SK-N-SH (cell line): ENCODE results near the gene SPATA33. TPM values are rescaled to one million over a fixed set of nuclear protein-coding genes. Genes with fewer than 3 reads are reported as not detected.

ENCODE experiments used
- CTCF ChIA-PET: fragments of 300-600, 350-600 bp; formaldehyde crosslinking; extraction: SDS; loops from one replicate; lab custom pipeline; 2021; lab: Yijun Ruan, JAX
- POLR2A ChIA-PET: fragments of 350-600 bp; sonication (Branson Sonifier 250); formaldehyde crosslinking; extraction: SDS; loops from one replicate; lab custom pipeline; 2020; ENCODE audit warnings: antibody characterized with exemption, inconsistent platforms; lab: Yijun Ruan, JAX
- DNase-seq: peaks from one replicate; pipeline ENCODE4 v3.0.0; 2012
- H2AFZ ChIP-seq: fragments of 200-600 bp; sonication (generic); 2 replicates; pipeline ENCODE4 v1.8.1; 2016; ENCODE audit warnings: antibody characterized with exemption, mild to moderate bottlenecking, low read depth
- H3F3A ChIP-seq: fragments of 200-600 bp; sonication (generic); replicated peaks from 2 replicates; pipeline ENCODE3; 2016; ENCODE audit warnings: antibody characterized with exemption, mild to moderate bottlenecking; ENCODE audit not compliant: insufficient read depth
- H3K27ac ChIP-seq, 2 experiments: fragments of 200-500 bp in 1 of 2; fragments of 200-600 bp in 1 of 2; sonication (Bioruptor generic) in 1 of 2; sonication (generic), shearing (Covaris generic) in 1 of 2; 2 replicates each; pipeline versions ENCODE4 v1.5.1 to v1.6.1; 2014 to 2016; ENCODE audit warnings: low read depth in 2 of 2, inconsistent platforms in 1 of 2, low read length in 1 of 2, mild to moderate bottlenecking in 1 of 2, mixed read lengths in 1 of 2
- H3K27me3 ChIP-seq: fragments of 200-600 bp; sonication (generic), shearing (Covaris generic); 2 replicates; pipeline ENCODE4 v1.6.1; 2016; ENCODE audit warnings: mixed run types; ENCODE audit not compliant: insufficient read depth
- H3K36me3 ChIP-seq, 2 experiments: fragments of 200-500 bp in 1 of 2; fragments of 200-600 bp in 1 of 2; sonication (Bioruptor generic) in 1 of 2; sonication (generic) in 1 of 2; replicated peaks in 1 of 2; 2 replicates each; pipeline versions ENCODE3 to v1.5.1; 2014 to 2016; ENCODE audit warnings: low read length in 1 of 2, mild to moderate bottlenecking in 1 of 2; ENCODE audit not compliant: insufficient read depth in 2 of 2, control insufficient read depth in 1 of 2
- H3K4me1 ChIP-seq, 2 experiments: fragments of 200-500 bp in 1 of 2; fragments of 200-600 bp in 1 of 2; sonication (Bioruptor generic) in 1 of 2; sonication (generic), shearing (Covaris generic) in 1 of 2; 2 replicates each; pipeline versions ENCODE4 v1.5.1 to v1.6.1; 2014 to 2016; ENCODE audit warnings: low read depth in 1 of 2, low read length in 1 of 2, mixed run types in 1 of 2; ENCODE audit not compliant: insufficient read depth in 2 of 2, control insufficient read depth in 1 of 2
- H3K4me2 ChIP-seq: fragments of 200-600 bp; sonication (generic), shearing (Covaris generic); 2 replicates; pipeline ENCODE4 v1.6.1; 2017; ENCODE audit warnings: mixed run types
- H3K4me3 ChIP-seq, 2 experiments: fragments of 200-500 bp in 1 of 2; fragments of 200-600 bp in 1 of 2; sonication (Bioruptor generic) in 1 of 2; sonication (generic), shearing (Covaris generic) in 1 of 2; 2 replicates each; pipeline versions ENCODE4 v1.5.1 to v1.8.1; 2014 to 2016; ENCODE audit warnings: low read depth in 2 of 2, inconsistent platforms in 1 of 2, low read length in 1 of 2, mild to moderate bottlenecking in 1 of 2, mixed read lengths in 1 of 2, moderate library complexity in 1 of 2
- H3K79me2 ChIP-seq: fragments of 200-600 bp; sonication (generic); 2 replicates; pipeline ENCODE4 v1.8.1; 2017; ENCODE audit warnings: mild to moderate bottlenecking; ENCODE audit not compliant: insufficient read depth
- H3K9ac ChIP-seq: fragments of 200-600 bp; sonication (generic); 2 replicates; pipeline ENCODE4 v1.6.1; 2017; ENCODE audit warnings: mixed run types
- H3K9me2 ChIP-seq: fragments of 200-600 bp; sonication (generic); 2 replicates; pipeline ENCODE4 v1.6.1; 2017; ENCODE audit warnings: mixed run types
- H3K9me3 ChIP-seq: fragments of 200-600 bp; sonication (generic); 2 replicates; pipeline ENCODE4 v1.6.1; 2017; ENCODE audit warnings: mixed run types, mild to moderate bottlenecking, moderate library complexity
- H4K20me1 ChIP-seq: fragments of 200-600 bp; sonication (generic); 2 replicates; pipeline ENCODE4 v1.6.1; 2017; ENCODE audit warnings: mild to moderate bottlenecking, mixed run types; ENCODE audit not compliant: insufficient read depth
- CHD2 ChIP-seq: fragments of 150-350 bp; IDR thresholded peaks from 2 replicates; pipeline ENCODE4 v1.6.1; 2018; ENCODE audit warnings: low read length; ENCODE audit not compliant: partially characterized antibody
- CTCF ChIP-seq: fragments of 200-600 bp; sonication (generic); IDR thresholded peaks from 2 replicates; pipeline ENCODE4 v1.6.1; 2017; ENCODE audit warnings: antibody characterized with exemption, mild to moderate bottlenecking, moderate library complexity
- ELF1 ChIP-seq: IDR thresholded peaks from 2 replicates; pipeline ENCODE4 v1.4.0; 2012
- EZH2phosphoT487 ChIP-seq: fragments of 200-600 bp; sonication (generic); IDR thresholded peaks from 2 replicates; pipeline ENCODE4 v1.6.1; 2017; ENCODE audit warnings: low read depth, mixed run types, mild to moderate bottlenecking, antibody characterized with exemption, moderate library complexity, borderline replicate concordance
- FOXJ3 ChIP-seq: sonication (generic); formaldehyde crosslinking; IDR thresholded peaks from 2 replicates; pipeline ENCODE4 v1.5.1; 2020; ENCODE audit warnings: mild to moderate bottlenecking, missing genetic modification reagents
- GABPA ChIP-seq: IDR thresholded peaks from 2 replicates; pipeline ENCODE4 v1.4.0; 2012; ENCODE audit warnings: low read depth, mild to moderate bottlenecking
- IRF3 ChIP-seq: fragments of 150-350 bp; IDR thresholded peaks from 2 replicates; pipeline ENCODE4 v1.6.1; 2016; ENCODE audit warnings: mild to moderate bottlenecking, low read depth, low read length
- MAX ChIP-seq: IDR thresholded peaks from 2 replicates; pipeline ENCODE4 v1.4.0; 2012; ENCODE audit warnings: low read depth
- MXI1 ChIP-seq: IDR thresholded peaks from 2 replicates; pipeline ENCODE4 v1.6.1; 2012; ENCODE audit warnings: mild to moderate bottlenecking, low read depth, low read length, improper control_type of control experiment
- NFIC ChIP-seq: IDR thresholded peaks from 2 replicates; pipeline ENCODE4 v1.4.0; 2012; ENCODE audit warnings: borderline replicate concordance
- RAD21 ChIP-seq: IDR thresholded peaks from 2 replicates; pipeline ENCODE4 v1.6.1; 2012; ENCODE audit warnings: mild to moderate bottlenecking, low read length
- RCOR1 ChIP-seq: fragments of 150-350 bp; IDR thresholded peaks from 2 replicates; pipeline ENCODE4 v1.6.1; 2017; ENCODE audit warnings: antibody characterized with exemption, low read length
- RFX5 ChIP-seq: IDR thresholded peaks from 2 replicates; pipeline ENCODE4 v1.6.1; 2012; ENCODE audit warnings: mild to moderate bottlenecking, improper control_type of control experiment, low read length
- SMC3 ChIP-seq: IDR thresholded peaks from 2 replicates; pipeline ENCODE4 v1.6.1; 2012; ENCODE audit warnings: low read depth, low read length, improper control_type of control experiment
- TAF1 ChIP-seq: IDR thresholded peaks from 2 replicates; pipeline ENCODE4 v1.6.1; 2012; ENCODE audit warnings: low read depth, mild to moderate bottlenecking, low read length, moderate library complexity, borderline replicate concordance
- USF2 ChIP-seq: fragments of 150-350 bp; IDR thresholded peaks from 2 replicates; pipeline ENCODE4 v1.6.1; 2017; ENCODE audit warnings: antibody characterized with exemption, low read length, low read depth, borderline replicate concordance
- YY1 ChIP-seq: IDR thresholded peaks from 2 replicates; pipeline ENCODE4 v1.4.0; 2012; ENCODE audit warnings: low read depth, mild to moderate bottlenecking
- ZBTB33 ChIP-seq: IDR thresholded peaks from 2 replicates; pipeline ENCODE4 v1.4.0; 2012; ENCODE audit warnings: low read depth, borderline replicate concordance
- WGBS: methylation state at CpG from one replicate; pipeline ENCODE4 v1.1.6; 2017; ENCODE audit warnings: low lambda C conversion rate; 5-methylcytosine and 5-hydroxymethylcytosine counted together
- polyA plus RNA-seq, 3 experiments: library from polyadenylated mRNA; depleted of rRNA; stranded (reverse); fragments of >200 nt; gene quantifications; 2 replicates each; pipeline ENCODE4 v1.2.3, GENCODE V29; 2012

Gene SPATA33
- polyA plus RNA-seq, 1 of the 3 experiments (the other 2 are of a cell fraction), result 7.2 TPM

- 54% methylated on average over 7 of the region's 17 CpGs for WGBS
- Histone ChIP-seq H4K20me1 (no peaks in the 10 kb centered on the region), H3K9ac (no peak overlapping the region), H3K4me1 (no peaks in the 10 kb centered on the region; a peak in 1 of 4 replicates), H3F3A (peaks cover 9% of the 10 kb centered on the region), H3K4me2 (no peak overlapping the region), H3K9me2 (no peaks in the 10 kb centered on the region), H3K27ac (no peak overlapping the region), H2AFZ (no peak overlapping the region), H3K27me3 (no peaks in the 10 kb centered on the region), H3K4me3 (no peak overlapping the region), H3K79me2 (no peaks in the 10 kb centered on the region), H3K36me3 (no peaks in the 10 kb centered on the region), H3K9me3 (no peaks in the 10 kb centered on the region)
- TF ChIP-seq MAX, result no peak
- peak; percentile 40 for TF ChIP-seq RAD21
- no peak for TF ChIP-seq NFIC
- peak; percentile 83 for TF ChIP-seq CTCF
- TF ChIP-seq EZH2phosphoT487, result no peak
- no peak for TF ChIP-seq ELF1
- TF ChIP-seq FOXJ3 (CRISPR knock-in tag), result 0 out of 2 replicates have a peak, but pooled peaks have one; percentile 41
- no peak for TF ChIP-seq RFX5
- TF ChIP-seq SMC3, result peak; percentile 54
- TF ChIP-seq RCOR1, result no peak
- peak; percentile 87 for DNase-seq
- POLR2A ChIA-PET, result no interaction called here
- CTCF ChIA-PET, result interaction anchor here (0.6 to 6.3 kb wide), 22 partner anchors 8 to 85 kb away, joined by 3 to 44 read pairs (median 6); partner anchors contain the start of genes CHMP1A and SPATA33
Measured at GRCh38 chr16:89615596-89616090, 42.0 kb upstream of the SPATA33 start.

- H2AFZ ChIP-seq, result no peak overlapping the region
- CTCF ChIA-PET, result interaction anchor here (2.7 to 3.1 kb wide), 2 partner anchors 16 to 84 kb away, joined by 11 to 20 read pairs; no protein-coding TSS in a partner anchor
- POLR2A ChIA-PET, result no interaction called here
- TF ChIP-seq RAD21 (no peak), IRF3 (no peak), ZBTB33 (no peak), YY1 (no peak), RCOR1 (no peak), GABPA (no peak), CHD2 (no peak), MXI1 (no peak), USF2 (no peak), TAF1 (no peak), EZH2phosphoT487 (no peak)
Measured at GRCh38 chr16:89616623-89617022, 41.0 kb upstream of the SPATA33 start.

More at GRCh38 chr16:89616623-89617022, 41.0 kb upstream of the SPATA33 start:
- Histone ChIP-seq H3K27me3 (no peaks in the 10 kb centered on the region), H3K4me3 (no peak overlapping the region), H3K4me2 (no peak overlapping the region), H3K9ac (no peak overlapping the region), H3K9me3 (no peaks in the 10 kb centered on the region), H3K27ac (no peak overlapping the region), H3K9me2 (no peaks in the 10 kb centered on the region), H3K79me2 (no peaks in the 10 kb centered on the region), H3K36me3 (no peaks in the 10 kb centered on the region), H3F3A (peaks cover 6% of the 10 kb centered on the region), H3K4me1 (no peaks in the 10 kb centered on the region; a peak in 1 of 4 replicates), H4K20me1 (no peaks in the 10 kb centered on the region)
- WGBS, result 88% methylated on average over 20 of the region's 20 CpGs
- DNase-seq, result no peak
